ENCODE measurements around the gene PCAT6.

DNA sequence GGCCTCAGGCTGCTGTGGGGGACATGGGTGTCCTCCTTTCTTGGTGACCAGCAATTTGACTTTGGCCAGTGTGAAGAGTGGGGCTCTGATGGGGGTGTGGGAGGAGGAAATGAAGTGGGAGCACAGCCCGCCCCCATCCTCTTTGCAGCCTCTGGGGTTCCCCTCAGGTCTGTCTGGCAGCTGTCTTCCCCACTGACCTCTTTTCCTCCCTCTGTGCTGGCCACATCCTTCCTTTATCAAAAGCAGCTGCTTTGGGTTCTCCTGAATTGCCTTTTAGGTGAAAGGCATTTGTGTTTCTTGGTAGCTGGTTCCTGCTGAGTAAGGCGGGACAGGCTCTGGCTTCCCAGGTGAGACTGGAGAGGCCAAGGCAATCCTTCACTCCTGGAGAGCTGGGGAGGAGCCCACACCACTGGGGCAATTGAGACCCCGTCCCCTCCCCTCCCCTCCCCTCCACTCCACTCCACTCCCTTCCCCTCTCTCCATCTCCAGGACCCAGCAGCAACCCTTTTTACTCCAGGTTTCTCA lies 24.9 kb downstream of the PCAT6 start:
- TF ChIP-seq EZH2 (IDR thresholded peaks at IDR 0.05) = no peak
- TF ChIP-seq, protein P1, sequence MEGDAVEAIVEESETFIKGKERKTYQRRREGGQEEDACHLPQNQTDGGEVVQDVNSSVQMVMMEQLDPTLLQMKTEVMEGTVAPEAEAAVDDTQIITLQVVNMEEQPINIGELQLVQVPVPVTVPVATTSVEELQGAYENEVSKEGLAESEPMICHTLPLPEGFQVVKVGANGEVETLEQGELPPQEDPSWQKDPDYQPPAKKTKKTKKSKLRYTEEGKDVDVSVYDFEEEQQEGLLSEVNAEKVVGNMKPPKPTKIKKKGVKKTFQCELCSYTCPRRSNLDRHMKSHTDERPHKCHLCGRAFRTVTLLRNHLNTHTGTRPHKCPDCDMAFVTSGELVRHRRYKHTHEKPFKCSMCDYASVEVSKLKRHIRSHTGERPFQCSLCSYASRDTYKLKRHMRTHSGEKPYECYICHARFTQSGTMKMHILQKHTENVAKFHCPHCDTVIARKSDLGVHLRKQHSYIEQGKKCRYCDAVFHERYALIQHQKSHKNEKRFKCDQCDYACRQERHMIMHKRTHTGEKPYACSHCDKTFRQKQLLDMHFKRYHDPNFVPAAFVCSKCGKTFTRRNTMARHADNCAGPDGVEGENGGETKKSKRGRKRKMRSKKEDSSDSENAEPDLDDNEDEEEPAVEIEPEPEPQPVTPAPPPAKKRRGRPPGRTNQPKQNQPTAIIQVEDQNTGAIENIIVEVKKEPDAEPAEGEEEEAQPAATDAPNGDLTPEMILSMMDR (IDR thresholded peaks at IDR 0.05) = no peak
- no peak for TF ChIP-seq EZH2phosphoT487 (IDR thresholded peaks at IDR 0.05)

All from neural progenitor cell (in vitro differentiated cells).